DND-41 (cell line): ENCODE results near the gene PREP.

Experiments
- EZH2 ChIP-seq: IDR thresholded peaks from 3 replicates; pipeline ENCODE4 v1.6.1; 2012; ENCODE audit warnings: borderline replicate concordance, low read depth, mild to moderate bottlenecking, moderate library complexity, low read length, inconsistent platforms; ENCODE audit not compliant: severe bottlenecking
- TF ChIP-seq, protein P1 (sequence below): IDR thresholded peaks from 2 replicates; pipeline ENCODE4 v1.5.1; 2012; ENCODE audit warnings: borderline replicate concordance, low read length, moderate library complexity, mild to moderate bottlenecking; ENCODE audit not compliant: poor library complexity, severe bottlenecking; ENCODE audit errors: extremely low read depth

DNA sequence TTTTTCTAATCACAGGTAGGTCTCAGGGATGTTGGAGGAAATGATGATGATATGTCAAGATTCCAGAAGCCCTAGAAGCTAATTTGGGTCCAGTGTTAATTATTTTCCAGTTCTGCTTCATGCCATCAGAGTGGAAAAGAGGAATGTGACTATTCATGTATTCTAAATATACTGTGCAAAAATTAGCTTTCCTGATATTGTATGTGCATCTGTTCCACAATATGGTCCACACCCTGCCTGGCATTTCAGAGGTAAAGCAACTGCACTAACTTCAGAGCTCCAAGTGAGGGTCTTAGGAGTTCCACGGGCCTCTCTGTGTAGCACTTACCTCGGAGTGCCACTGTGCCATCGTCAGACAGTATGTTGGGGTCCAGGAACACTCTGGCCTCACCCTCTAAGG, 27.1 kb downstream of the PREP start:
- TF ChIP-seq, protein P1, sequence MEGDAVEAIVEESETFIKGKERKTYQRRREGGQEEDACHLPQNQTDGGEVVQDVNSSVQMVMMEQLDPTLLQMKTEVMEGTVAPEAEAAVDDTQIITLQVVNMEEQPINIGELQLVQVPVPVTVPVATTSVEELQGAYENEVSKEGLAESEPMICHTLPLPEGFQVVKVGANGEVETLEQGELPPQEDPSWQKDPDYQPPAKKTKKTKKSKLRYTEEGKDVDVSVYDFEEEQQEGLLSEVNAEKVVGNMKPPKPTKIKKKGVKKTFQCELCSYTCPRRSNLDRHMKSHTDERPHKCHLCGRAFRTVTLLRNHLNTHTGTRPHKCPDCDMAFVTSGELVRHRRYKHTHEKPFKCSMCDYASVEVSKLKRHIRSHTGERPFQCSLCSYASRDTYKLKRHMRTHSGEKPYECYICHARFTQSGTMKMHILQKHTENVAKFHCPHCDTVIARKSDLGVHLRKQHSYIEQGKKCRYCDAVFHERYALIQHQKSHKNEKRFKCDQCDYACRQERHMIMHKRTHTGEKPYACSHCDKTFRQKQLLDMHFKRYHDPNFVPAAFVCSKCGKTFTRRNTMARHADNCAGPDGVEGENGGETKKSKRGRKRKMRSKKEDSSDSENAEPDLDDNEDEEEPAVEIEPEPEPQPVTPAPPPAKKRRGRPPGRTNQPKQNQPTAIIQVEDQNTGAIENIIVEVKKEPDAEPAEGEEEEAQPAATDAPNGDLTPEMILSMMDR = no peak
- TF ChIP-seq EZH2 = no peak
